Measurements from ENCODE around the gene ZC2HC1C.
A peak's percentile ranks its signal among the peaks of the same experiment; 100 is the strongest.

ZC2HC1C gene

GRCh38 chr14:75069121-75069810, at the start of gene ZC2HC1C:
ZC2HC1C (plus strand) TSS chr14:75069641; CDS start chr14:75070574, 933 bp downstream.
- peak; percentile 96 for DNase-seq

GRCh38 chr14:75022655-75023054, 46.8 kb upstream of the ZC2HC1C start:
- DNase-seq, result no peak

- no peak for DNase-seq
Observed at GRCh38 chr14:75023108-75023507, 46.3 kb upstream of the ZC2HC1C start.

GRCh38 chr14:75025082-75025481, 44.4 kb upstream of the ZC2HC1C start:
- DNase-seq, result no peak

GRCh38 chr14:75025876-75026275, 43.6 kb upstream of the ZC2HC1C start:
- no peak for DNase-seq

- DNase-seq, result no peak
Observed at GRCh38 chr14:75030147-75030546, 39.3 kb upstream of the ZC2HC1C start.

- DNase-seq, result no peak
Observed at GRCh38 chr14:75032939-75033338, 36.5 kb upstream of the ZC2HC1C start.

- no peak for DNase-seq
Observed at GRCh38 chr14:75040507-75040906, 28.9 kb upstream of the ZC2HC1C start.

GRCh38 chr14:75040959-75041358, 28.5 kb upstream of the ZC2HC1C start:
- DNase-seq, result no peak

- no peak for DNase-seq
Observed at GRCh38 chr14:75041613-75042012, 27.8 kb upstream of the ZC2HC1C start.

GRCh38 chr14:75042035-75042434, 27.4 kb upstream of the ZC2HC1C start:
- DNase-seq, result peak; percentile 42

GRCh38 chr14:75044322-75044721, 25.1 kb upstream of the ZC2HC1C start:
- no peak for DNase-seq

GRCh38 chr14:75044752-75045151, 24.7 kb upstream of the ZC2HC1C start:
- no peak for DNase-seq

- no peak for DNase-seq
Observed at GRCh38 chr14:75046275-75046674, 23.2 kb upstream of the ZC2HC1C start.

GRCh38 chr14:75046899-75047298, 22.5 kb upstream of the ZC2HC1C start:
- DNase-seq, result no peak

GRCh38 chr14:75047506-75047905, 21.9 kb upstream of the ZC2HC1C start:
- DNase-seq, result no peak

- no peak for DNase-seq
Observed at GRCh38 chr14:75048101-75048500, 21.3 kb upstream of the ZC2HC1C start.

GRCh38 chr14:75049136-75049535, 20.3 kb upstream of the ZC2HC1C start:
- DNase-seq, result no peak

GRCh38 chr14:75049731-75050201, 19.7 kb upstream of the ZC2HC1C start:
- DNase-seq, result no peak

GRCh38 chr14:75050852-75051555, 18.4 kb upstream of the ZC2HC1C start, which contains the start of gene MLH3:
MLH3 (minus strand) TSS chr14:75051467; CDS start chr14:75049655, 1,812 bp downstream.
- DNase-seq, result peak; percentile 96

GRCh38 chr14:75051556-75051899, 17.9 kb upstream of the ZC2HC1C start:
- DNase-seq, result no peak

- no peak for DNase-seq
Observed at GRCh38 chr14:75053396-75054291, 15.8 kb upstream of the ZC2HC1C start.

- DNase-seq, result no peak
Observed at GRCh38 chr14:75054421-75054820, 15.0 kb upstream of the ZC2HC1C start.
